Measurements from ENCODE around the gene TSPAN19.

DNA sequence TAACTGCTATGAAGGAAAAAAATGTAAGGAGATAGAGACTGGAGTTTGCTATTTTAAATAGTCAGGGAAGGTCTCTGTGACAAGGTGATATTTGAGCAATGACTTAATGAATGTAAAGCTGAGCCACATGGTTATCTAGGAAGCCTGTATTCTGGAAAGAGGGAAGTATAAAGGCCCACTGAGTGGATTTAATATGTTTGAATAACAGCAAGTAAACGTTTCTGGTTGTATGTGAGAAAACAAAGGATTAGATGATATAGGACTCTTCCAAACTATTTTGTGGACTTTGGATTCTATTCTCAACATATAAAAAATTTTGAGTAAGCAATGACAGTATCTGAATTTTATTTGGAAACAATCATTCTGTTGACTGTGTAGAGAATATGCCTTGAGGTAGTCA lies 5.3 kb upstream of the TSPAN19 start:
- TF ChIP-seq POLR2AphosphoS5 (IDR thresholded peaks at IDR 0.05) (no peak), POLR2A (IDR thresholded peaks at IDR 0.05) (no peak)
